Measurements from ENCODE around the gene RASA3.

The RASA3 gene

DNA sequence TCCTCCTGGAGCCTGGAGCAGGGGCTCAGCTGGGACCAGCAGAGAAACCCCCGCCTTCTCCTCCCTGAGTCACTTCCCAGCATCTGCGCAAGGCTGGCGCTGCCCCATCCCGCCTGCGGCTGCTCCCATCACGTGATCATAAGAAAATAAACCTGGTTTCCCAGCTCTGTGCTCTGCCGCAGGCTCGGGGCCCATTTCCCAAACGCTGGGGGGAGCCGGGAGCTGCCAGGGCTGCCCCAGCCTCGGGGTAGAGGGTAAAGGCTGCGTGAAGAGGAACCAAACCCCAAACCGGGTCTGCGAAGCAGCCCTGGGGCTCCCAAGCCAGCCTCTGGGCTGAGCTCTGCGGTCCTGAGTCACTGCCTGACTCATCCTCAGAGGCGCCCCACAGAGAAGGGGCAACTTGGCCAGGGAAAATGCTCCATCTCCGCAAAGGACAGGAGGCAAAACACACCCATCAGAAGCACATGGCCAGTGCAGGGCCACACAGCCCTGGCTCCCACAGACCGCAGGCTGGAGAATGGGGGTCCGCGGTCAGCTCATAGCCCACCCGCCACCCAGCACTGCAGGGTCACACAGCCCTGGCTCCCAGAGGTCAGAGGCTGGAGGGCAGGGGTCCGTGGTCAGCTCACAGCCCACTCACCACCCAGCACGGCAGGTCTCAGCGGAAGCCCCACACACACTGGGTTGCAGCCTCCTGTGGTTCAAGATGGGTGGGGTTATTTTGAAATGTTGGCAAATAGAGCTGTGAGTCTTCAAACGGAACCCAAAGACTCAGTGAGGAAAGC lies 67.1 kb downstream of the RASA3 start:
- no peaks in the 10 kb centered on the region for H3K9me3 ChIP-seq (ENCODE audit: insufficient read depth, low read length)
- peaks cover 3% of the 10 kb centered on the region for H3K36me3 ChIP-seq (ENCODE audit: insufficient read depth, insufficient read length, low read length)
- TF ChIP-seq SUZ12 (IDR thresholded peaks at IDR 0.05; ENCODE audit: extremely low read depth, insufficient read depth, insufficient read length) (no peak), YY1 (IDR thresholded peaks at IDR 0.05; ENCODE audit: insufficient read depth, insufficient read length) (no peak), ZNF274 (IDR thresholded peaks at IDR 0.05; ENCODE audit: low read depth, low read length) (no peak)
- no peaks in the 10 kb centered on the region for H3K27me3 ChIP-seq (ENCODE audit: insufficient read depth, insufficient read length)
- peak overlapping the region; percentile 19 for H3K4me3 ChIP-seq (ENCODE audit: insufficient read length, low read depth)
- H3K4me1 ChIP-seq (ENCODE audit: insufficient read depth, insufficient read length) = peaks cover 32% of the 10 kb centered on the region
- peak; percentile 77 for DNase-seq (ENCODE audit: low read depth, low spot score)
- H3K9ac ChIP-seq (ENCODE audit: insufficient read length, low read depth) = peak overlapping the region; percentile 83

DNA sequence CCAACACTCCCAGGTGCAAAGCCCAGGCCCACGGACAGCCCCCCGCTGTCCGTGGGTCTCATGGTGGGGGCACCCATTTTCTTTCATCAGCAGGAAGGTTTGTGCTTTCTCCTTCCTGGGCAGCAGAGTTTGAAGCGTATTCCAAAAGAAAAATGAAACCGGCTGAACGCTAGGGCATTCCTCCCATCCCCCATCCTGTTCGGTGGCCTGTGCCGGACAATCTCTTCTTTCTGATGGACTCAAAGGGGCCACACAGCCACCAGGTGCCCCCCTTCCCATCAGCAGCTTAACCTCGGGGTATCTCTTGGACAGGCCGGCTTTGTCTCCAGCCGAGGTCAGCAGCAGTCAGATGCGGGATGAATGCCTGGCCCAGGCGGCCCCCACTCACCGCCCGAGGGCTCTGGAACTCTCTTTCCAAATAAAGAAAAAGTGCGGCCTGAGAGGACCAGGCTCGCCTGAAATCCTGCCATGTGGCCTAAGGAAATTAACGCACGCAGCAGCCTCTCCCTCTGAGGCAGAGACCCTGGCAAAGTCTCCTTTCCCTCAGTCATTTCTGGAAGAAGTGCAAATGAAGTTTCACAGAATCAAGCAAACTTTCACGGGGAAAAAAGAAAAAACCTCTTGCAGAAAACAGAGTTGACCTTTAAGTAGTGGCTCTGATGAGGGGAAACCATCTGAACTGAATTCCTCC lies 67.8 kb downstream of the RASA3 start:
- no peaks in the 10 kb centered on the region for H3K9me3 ChIP-seq (ENCODE audit: insufficient read depth, low read length)
- H3K36me3 ChIP-seq (ENCODE audit: insufficient read depth, insufficient read length, low read length) = peaks cover 8% of the 10 kb centered on the region
- H3K4me3 ChIP-seq (ENCODE audit: insufficient read length, low read depth) = peak overlapping the region; percentile 29
- TF ChIP-seq SUZ12 (IDR thresholded peaks at IDR 0.05; ENCODE audit: extremely low read depth, insufficient read depth, insufficient read length) (no peak), YY1 (IDR thresholded peaks at IDR 0.05; ENCODE audit: insufficient read depth, insufficient read length) (no peak), ZNF274 (IDR thresholded peaks at IDR 0.05; ENCODE audit: low read depth, low read length) (no peak)
- H3K27me3 ChIP-seq (ENCODE audit: insufficient read depth, insufficient read length) = no peaks in the 10 kb centered on the region
- DNase-seq (ENCODE audit: low read depth, low spot score) = no peak
- H3K9ac ChIP-seq (ENCODE audit: insufficient read length, low read depth) = peak overlapping the region; percentile 83
- peaks cover 36% of the 10 kb centered on the region for H3K4me1 ChIP-seq (ENCODE audit: insufficient read depth, insufficient read length)

DNA sequence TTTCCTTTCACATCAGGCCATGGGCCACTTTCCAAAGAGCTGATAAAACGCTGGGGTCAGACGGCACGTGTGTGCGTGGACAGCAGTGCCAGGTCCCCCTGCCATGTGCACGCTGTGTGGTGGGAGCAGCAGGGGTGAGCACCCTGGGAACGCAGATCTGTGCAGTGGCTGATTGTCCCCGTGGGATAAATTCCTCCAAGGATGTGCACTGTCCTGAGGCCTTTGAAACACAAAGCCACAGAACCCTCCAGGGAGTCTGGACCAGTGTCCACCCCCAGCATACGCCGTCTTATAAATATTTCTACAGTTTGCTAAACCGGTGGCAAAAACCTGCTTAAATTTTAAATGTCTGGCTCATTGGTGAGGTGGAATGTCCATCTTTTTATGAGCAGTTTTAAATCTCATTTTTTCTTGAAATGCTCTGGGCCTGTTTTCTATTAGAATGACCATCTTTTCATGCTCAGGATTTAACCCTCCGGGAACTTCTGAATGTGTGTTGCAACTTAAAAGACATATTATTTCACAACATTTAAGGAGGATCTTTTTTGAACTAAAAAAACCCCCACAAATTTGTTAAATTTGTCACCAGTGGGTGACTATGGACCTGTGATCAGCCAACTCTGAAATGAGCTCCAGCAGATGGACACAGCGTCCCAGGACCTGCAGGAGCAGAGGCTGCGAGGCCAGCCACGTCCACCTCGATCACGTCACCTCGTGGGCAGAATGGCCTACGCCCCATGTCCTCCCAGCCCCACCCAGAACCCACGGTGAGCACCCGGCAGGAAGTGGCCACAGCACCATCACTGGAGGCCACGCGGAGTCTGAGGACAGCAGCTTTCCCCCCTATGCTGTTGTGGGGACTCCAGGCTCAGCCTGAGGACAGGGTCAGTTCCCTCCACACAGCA lies 68.6 kb downstream of the RASA3 start:
- peaks cover 12% of the 10 kb centered on the region for H3K36me3 ChIP-seq (ENCODE audit: insufficient read depth, insufficient read length, low read length)
- no peak for TF ChIP-seq ZNF274 (IDR thresholded peaks at IDR 0.05; ENCODE audit: low read depth, low read length)
- TF ChIP-seq SUZ12 (IDR thresholded peaks at IDR 0.05; ENCODE audit: extremely low read depth, insufficient read depth, insufficient read length) = no peak
- no peak for TF ChIP-seq YY1 (IDR thresholded peaks at IDR 0.05; ENCODE audit: insufficient read depth, insufficient read length)
- no peak for DNase-seq (ENCODE audit: low read depth, low spot score)
- no peaks in the 10 kb centered on the region for H3K9me3 ChIP-seq (ENCODE audit: insufficient read depth, low read length)
- H3K4me1 ChIP-seq (ENCODE audit: insufficient read depth, insufficient read length) = peaks cover 33% of the 10 kb centered on the region
- H3K4me3 ChIP-seq (ENCODE audit: insufficient read length, low read depth) = peak overlapping the region; percentile 29
- no peaks in the 10 kb centered on the region for H3K27me3 ChIP-seq (ENCODE audit: insufficient read depth, insufficient read length)
- H3K9ac ChIP-seq (ENCODE audit: insufficient read length, low read depth) = peak overlapping the region; percentile 76

DNA sequence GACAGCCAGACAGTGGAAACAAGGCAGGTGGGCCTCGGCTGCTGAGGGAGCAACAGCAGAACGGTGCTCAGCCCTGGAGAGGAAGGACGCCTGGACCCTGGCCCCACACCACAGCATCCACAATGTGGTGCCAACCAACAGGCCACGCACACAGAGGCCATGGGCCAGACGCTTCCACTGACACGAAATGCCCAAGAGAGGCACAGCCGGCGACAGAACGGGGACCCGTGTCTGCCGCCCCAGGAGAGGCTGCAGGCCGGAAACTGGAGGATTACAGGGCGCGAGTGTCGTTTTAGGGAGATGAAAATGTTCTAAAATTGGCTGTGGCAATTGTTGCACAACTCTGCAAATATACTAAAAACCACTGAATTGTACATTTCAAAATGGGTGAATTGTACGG lies 69.7 kb downstream of the RASA3 start:
- Histone ChIP-seq H3K9ac (ENCODE audit: insufficient read length, low read depth) (no peak overlapping the region), H3K4me3 (ENCODE audit: insufficient read length, low read depth) (no peak overlapping the region), H3K36me3 (ENCODE audit: insufficient read depth, insufficient read length, low read length) (peaks cover 17% of the 10 kb centered on the region), H3K4me1 (ENCODE audit: insufficient read depth, insufficient read length) (peaks cover 29% of the 10 kb centered on the region), H3K27me3 (ENCODE audit: insufficient read depth, insufficient read length) (no peaks in the 10 kb centered on the region), H3K9me3 (ENCODE audit: insufficient read depth, low read length) (no peaks in the 10 kb centered on the region)
- TF ChIP-seq ZNF274 (IDR thresholded peaks at IDR 0.05; ENCODE audit: low read depth, low read length) = no peak
- no peak for TF ChIP-seq YY1 (IDR thresholded peaks at IDR 0.05; ENCODE audit: insufficient read depth, insufficient read length)
- no peak for TF ChIP-seq SUZ12 (IDR thresholded peaks at IDR 0.05; ENCODE audit: extremely low read depth, insufficient read depth, insufficient read length)
- no peak for DNase-seq (ENCODE audit: low read depth, low spot score)

DNA sequence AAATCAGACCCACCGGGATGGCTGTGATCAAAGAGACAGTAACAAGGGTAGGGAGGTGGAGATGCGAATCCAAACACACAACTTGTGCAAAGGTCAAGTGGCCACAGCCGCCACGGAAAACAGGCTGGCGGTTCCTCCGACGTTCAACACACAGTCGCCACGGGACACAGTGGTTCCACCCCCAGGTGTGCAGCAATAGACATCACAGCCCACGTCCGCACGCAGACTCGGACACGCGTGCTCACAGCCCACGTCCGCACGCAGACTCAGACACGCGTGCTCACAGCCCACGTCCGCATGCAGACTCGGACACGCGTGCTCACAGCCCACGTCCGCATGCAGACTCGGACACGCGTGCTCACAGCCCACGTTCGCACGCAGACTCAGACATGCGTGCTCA lies 70.1 kb downstream of the RASA3 start:
- H3K4me3 ChIP-seq (ENCODE audit: insufficient read length, low read depth) = no peak overlapping the region
- DNase-seq (ENCODE audit: low read depth, low spot score) = no peak
- TF ChIP-seq ZNF274 (IDR thresholded peaks at IDR 0.05; ENCODE audit: low read depth, low read length) = no peak
- TF ChIP-seq YY1 (IDR thresholded peaks at IDR 0.05; ENCODE audit: insufficient read depth, insufficient read length) = no peak
- no peak for TF ChIP-seq SUZ12 (IDR thresholded peaks at IDR 0.05; ENCODE audit: extremely low read depth, insufficient read depth, insufficient read length)
- no peaks in the 10 kb centered on the region for H3K9me3 ChIP-seq (ENCODE audit: insufficient read depth, low read length)
- peaks cover 29% of the 10 kb centered on the region for H3K4me1 ChIP-seq (ENCODE audit: insufficient read depth, insufficient read length)
- H3K9ac ChIP-seq (ENCODE audit: insufficient read length, low read depth) = no peak overlapping the region
- no peaks in the 10 kb centered on the region for H3K27me3 ChIP-seq (ENCODE audit: insufficient read depth, insufficient read length)
- H3K36me3 ChIP-seq (ENCODE audit: insufficient read depth, insufficient read length, low read length) = peaks cover 21% of the 10 kb centered on the region

DNA sequence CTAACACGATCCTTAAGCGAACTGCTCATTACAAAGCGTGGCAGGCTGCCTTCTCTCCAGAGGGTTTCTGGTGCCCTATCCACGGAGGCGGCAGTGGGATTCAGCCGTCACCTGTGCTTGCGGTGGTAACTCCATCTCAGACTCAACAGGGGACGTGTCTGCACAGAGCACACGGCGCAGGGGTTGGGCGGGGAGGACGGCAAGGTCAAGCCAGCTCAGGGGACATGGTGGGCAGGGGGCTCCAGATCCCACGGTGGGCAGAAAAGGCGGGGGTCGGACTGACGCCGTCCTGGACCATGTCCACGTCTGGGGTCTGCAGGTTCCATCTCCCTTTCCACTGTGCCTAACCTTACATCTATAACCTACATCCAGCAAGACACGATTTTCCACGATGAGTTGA lies 70.7 kb downstream of the RASA3 start:
- no peaks in the 10 kb centered on the region for H3K27me3 ChIP-seq (ENCODE audit: insufficient read depth, insufficient read length)
- TF ChIP-seq ZNF274 (IDR thresholded peaks at IDR 0.05; ENCODE audit: low read depth, low read length) = no peak
- no peak for DNase-seq (ENCODE audit: low read depth, low spot score)
- peaks cover 29% of the 10 kb centered on the region for H3K4me1 ChIP-seq (ENCODE audit: insufficient read depth, insufficient read length)
- H3K36me3 ChIP-seq (ENCODE audit: insufficient read depth, insufficient read length, low read length) = peaks cover 21% of the 10 kb centered on the region
- no peak overlapping the region for H3K4me3 ChIP-seq (ENCODE audit: insufficient read length, low read depth)
- H3K9ac ChIP-seq (ENCODE audit: insufficient read length, low read depth) = no peak overlapping the region
- no peaks in the 10 kb centered on the region for H3K9me3 ChIP-seq (ENCODE audit: insufficient read depth, low read length)

DNA sequence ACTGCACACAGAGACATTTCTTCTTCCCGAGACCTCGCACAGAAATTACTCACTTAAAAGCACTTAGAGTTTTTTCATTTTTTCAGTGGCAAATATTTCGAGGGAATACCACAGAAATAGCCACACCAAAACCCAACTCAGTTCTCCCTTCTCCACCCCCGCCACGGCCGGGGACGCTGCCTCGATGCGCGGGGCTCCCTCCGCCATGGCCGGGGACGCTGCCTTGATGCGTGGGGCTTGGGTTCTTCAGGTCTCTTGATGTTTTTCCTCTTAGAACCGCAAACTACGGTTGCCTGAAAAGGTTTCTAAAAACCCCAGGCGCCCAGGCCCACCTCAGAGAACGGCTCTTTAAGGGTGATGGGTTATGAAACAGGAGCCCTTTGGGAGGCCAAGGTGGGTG lies 71.4 kb downstream of the RASA3 start:
- H3K4me3 ChIP-seq (ENCODE audit: insufficient read length, low read depth) = no peak overlapping the region
- H3K9ac ChIP-seq (ENCODE audit: insufficient read length, low read depth) = no peak overlapping the region
- TF ChIP-seq SUZ12 (IDR thresholded peaks at IDR 0.05; ENCODE audit: extremely low read depth, insufficient read depth, insufficient read length) (no peak), YY1 (IDR thresholded peaks at IDR 0.05; ENCODE audit: insufficient read depth, insufficient read length) (no peak), ZNF274 (IDR thresholded peaks at IDR 0.05; ENCODE audit: low read depth, low read length) (no peak)
- H3K4me1 ChIP-seq (ENCODE audit: insufficient read depth, insufficient read length) = peaks cover 27% of the 10 kb centered on the region
- H3K36me3 ChIP-seq (ENCODE audit: insufficient read depth, insufficient read length, low read length) = peaks cover 23% of the 10 kb centered on the region
- no peaks in the 10 kb centered on the region for H3K27me3 ChIP-seq (ENCODE audit: insufficient read depth, insufficient read length)
- H3K9me3 ChIP-seq (ENCODE audit: insufficient read depth, low read length) = no peaks in the 10 kb centered on the region
- no peak for DNase-seq (ENCODE audit: low read depth, low spot score)

Measured in NT2/D1 (cell line).